Mammary epithelial cell (primary cell): ENCODE data around the gene MREG.

Source experiments
- CTCF ChIP-seq, 2 donors: IDR thresholded peaks in 1 of 2; conservative IDR thresholded peaks in 1 of 2; 2 replicates each; pipeline ENCODE4 v1.5.1; 2011 to 2012; ENCODE audit warnings: inconsistent platforms in 2 of 2, low read length in 2 of 2, mild to moderate bottlenecking in 2 of 2, control low read depth in 1 of 2, low read depth in 1 of 2; ENCODE audit not compliant: insufficient read depth in 1 of 2; ENCODE audit errors: extremely low read depth in 1 of 2
- EZH2 ChIP-seq: IDR thresholded peaks from 2 replicates; pipeline ENCODE4 v1.6.1; 2012; ENCODE audit warnings: low read length, inconsistent platforms, borderline replicate concordance

- no peak for TF ChIP-seq CTCF (conservative IDR thresholded peaks at IDR 0.05 in 1 of 2, IDR thresholded peaks at IDR 0.05 in 1 of 2; ENCODE audit: extremely low read depth in 1 of 2, insufficient read depth in 1 of 2, low read depth in 1 of 2, low read length in 2 of 2)
- TF ChIP-seq EZH2, result no peak
These were observed 109.2 kb downstream of the MREG start for GRCh38 chr2:215904101-215904500.
